GM21786 (cell line): ENCODE measurements around the gene SACM1L.

Source experiments
- ATAC-seq: cut with Tn5 transposase; IDR thresholded peaks from one replicate; pipeline ENCODE4 v1.9.1; 2021; ENCODE audit not compliant: unreplicated experiment

Gene SACM1L

DNA sequence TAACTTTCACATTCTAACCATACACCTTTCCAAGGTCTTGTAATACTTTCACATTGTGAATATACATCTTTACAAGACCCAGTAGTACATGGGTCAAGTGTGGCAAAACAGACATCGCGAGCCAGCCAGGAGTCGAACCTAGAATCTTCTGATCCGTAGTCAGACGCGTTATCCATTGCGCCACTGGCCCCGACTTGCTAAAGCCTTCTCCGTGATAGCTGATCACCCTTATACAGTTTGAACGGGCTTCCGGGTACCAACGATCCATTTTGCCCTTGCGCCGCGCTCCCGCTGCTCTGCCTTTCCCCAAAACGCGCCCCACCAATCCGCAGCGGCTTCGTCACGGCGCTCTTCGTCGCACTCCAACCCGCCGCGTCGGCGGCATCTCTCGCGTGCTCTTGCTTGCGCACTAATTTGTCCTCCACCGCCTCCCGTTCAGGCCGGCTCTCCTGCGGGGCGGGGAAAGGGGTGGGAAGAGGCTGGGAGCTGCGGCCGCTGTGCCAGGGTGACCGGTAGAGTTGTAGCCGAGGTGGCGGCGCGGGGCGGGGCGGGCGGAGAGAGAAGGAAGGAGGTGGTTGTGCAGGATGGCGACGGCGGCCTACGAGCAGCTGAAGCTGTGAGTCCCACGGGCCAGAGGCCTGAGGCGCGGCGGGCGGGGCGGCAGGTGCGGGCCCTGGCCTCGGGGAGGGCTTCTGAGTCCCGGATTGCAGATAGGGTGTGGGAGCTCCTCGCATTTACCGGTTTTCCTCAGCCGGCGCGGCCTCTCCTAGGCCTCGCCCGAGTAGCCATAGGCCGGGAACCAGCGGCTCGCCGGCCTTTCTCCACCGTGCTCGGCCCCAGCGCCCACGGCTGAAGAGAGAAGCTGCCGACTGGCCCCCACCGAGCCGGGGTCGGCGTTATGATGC is at the start of gene SACM1L:
TSS of gene SACM1L (plus strand) at position 515 of the 905 bp plus-strand sequence. CDS start at position 585, 70 bp downstream.
- peak; percentile 83 for ATAC-seq

GRCh38 chr3:45640091-45640507 is 49.1 kb upstream of the SACM1L start:
- ATAC-seq = no peak

DNA sequence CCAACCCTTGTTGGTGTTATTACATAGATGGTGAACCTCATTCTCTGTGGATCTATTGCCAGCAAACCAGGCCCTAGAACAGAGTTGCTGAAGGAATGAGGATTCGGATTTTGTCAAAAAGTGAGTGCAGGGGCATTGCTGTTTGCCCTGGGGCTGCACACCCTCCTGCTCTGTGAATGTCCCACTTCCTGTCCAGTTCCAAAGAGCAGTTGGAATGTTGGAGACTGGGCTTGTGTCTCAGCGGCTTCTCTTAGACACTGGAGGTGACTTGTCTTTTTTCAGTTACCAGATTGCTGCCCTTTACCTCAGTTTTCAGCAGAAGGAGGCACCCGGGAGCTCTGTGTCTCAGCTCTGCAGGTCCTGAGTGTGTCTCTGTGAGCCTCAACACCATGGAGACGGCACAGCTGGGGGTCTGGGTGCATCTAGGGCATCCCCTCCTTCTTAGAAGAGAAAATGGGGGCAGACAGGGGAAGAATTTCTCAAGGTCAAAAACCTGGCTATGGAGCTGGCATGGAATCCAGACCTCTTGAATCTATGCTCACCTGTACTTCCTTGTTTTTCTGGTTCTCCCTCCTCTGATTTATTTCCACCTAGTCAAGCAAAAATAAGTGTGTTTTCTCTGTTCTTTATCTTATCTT is 48.4 kb upstream of the SACM1L start:
- no peak for ATAC-seq

GRCh38 chr3:45641756-45642155 is 47.4 kb upstream of the SACM1L start:
- no peak for ATAC-seq

DNA sequence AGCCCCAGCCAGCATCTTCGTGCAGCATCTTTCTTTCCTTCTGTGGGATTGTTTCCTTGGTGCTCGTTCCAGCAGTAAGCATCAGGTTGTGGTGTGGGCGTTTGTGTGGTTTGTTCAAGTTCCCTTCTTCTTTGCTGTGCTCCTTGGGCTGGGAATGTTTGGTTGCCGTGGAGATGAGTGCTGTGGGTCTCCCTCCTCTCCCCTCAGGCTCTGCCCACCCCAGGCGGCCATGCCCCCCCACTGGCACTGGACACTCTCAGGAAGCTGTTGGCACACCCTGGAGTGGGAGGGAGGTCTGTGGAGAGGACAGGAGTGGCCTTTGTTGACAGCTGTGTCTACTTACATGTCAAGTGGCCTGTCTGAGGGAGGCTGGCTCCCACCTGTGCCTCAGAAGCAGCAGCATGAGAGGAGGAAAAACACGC is 46.5 kb upstream of the SACM1L start:
- ATAC-seq = no peak

GRCh38 chr3:45644063-45644790 is 45.0 kb upstream of the SACM1L start:
- ATAC-seq = no peak

- ATAC-seq = no peak
Measured at GRCh38 chr3:45644791-45645201, 44.4 kb upstream of the SACM1L start.

- ATAC-seq = no peak
Measured at GRCh38 chr3:45646051-45646585, 43.1 kb upstream of the SACM1L start.

GRCh38 chr3:45647148-45647619 is 42.0 kb upstream of the SACM1L start:
- ATAC-seq = no peak

- ATAC-seq = no peak
Measured at GRCh38 chr3:45653205-45653604, 36.0 kb upstream of the SACM1L start.

DNA sequence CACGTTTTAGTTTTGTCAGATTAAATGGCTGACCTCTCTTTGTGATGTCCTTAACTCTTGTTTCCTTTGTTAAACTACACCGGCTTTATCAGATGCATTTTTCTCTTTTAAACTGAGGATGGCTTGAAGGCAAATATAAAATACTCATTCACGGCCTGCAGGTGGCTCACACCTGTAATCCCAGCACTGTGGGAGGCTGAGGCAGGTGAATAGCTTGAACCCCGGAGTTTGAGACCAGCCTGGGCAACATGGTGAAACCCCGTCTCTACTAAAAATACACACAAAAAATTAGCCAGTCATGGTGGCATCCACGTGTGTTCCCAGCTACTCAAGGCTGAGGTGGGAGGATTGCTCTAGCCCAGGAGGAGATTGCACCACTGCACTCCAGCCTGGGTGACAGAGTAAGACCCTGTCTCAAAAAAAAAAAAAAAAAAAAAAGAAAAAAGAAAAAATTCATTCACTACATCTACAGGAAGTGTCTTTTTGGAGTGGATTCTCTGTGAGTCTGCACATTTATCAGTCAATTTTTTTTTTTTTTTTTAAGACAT is 34.7 kb upstream of the SACM1L start:
- no peak for ATAC-seq

- ATAC-seq = no peak
Measured at GRCh38 chr3:45655906-45656305, 33.3 kb upstream of the SACM1L start.

DNA sequence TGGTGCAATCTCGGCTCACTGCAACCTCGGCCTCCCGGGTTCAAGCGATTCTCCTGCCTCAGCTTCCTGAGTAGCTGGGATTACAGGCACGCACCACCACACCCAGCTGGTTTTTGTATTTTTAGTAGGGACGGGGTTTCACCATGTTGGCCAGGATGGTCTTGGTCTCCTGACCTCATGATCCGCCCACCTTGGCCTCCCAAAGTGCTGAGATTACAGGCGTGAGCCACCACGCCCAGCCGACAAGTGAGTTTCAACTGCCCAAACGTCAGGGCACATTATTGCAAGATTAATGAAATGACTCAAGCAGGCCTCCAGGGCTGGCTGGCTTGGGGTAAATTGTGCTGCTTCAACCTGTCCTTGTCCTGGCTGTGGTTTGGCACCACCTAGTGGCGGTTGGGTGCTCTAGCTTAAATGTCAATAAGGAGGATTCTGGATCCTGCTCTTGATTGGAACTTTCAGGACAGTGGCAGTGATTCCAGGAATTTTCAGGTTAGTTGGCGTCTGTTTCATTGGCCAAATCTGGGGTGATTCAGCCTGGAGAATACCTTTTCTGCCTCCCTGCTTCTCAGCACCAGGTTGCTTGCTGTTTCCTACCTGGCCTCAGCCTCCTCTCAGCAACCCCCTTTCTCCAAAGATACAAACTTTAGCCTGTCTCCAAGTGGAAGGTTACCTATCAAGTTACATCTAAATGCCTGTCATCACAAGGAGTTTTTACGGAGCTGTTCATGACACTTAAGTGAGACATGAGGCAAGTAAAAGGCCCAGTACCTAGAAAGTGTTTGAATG is 32.4 kb upstream of the SACM1L start:
- peak; percentile 50 for ATAC-seq

GRCh38 chr3:45657853-45658252 is 31.3 kb upstream of the SACM1L start:
- ATAC-seq = peak; percentile 70

DNA sequence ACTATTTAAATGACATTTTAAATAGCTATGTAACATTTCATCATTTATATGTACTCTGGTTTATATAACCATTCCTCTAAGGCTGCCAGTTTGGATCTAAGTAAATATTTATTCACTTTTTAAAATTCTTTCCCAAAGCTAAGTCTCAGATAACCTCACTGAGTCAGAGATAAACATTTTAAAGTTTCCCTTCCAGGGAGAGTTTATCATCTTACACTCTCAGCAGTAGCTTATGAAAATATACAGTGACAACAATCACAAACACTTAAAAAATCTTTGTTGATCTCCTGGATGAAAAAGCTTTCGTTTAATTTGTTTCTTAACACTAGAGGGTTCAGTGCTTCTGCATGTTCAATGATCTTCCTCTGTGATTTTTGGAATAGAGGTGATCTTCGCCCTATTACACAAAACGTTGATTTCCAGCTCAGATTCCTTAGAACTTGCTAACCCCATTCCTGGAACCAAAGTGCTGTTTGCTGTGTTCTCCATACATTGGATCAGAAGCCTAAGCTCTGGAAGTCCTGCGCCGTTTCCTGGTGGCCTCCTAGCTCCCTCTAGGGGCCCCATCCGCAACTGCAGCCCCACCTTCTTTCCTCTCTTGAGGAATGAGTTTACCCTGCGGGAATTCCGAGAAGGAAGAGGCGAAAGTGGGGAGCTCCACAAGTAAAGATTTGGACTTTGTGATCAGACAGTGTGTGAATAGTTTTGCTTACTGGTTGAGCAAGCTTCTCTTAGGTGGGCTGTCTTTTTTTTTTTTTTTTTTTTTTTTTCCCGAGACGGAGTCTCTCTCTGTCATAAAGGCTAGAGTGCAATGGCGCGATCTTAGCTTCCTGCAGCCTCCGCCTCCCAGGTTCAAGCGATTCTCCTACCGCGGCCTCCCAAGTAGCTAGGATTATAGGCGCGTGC is 29.3 kb upstream of the SACM1L start:
- ATAC-seq = no peak

DNA sequence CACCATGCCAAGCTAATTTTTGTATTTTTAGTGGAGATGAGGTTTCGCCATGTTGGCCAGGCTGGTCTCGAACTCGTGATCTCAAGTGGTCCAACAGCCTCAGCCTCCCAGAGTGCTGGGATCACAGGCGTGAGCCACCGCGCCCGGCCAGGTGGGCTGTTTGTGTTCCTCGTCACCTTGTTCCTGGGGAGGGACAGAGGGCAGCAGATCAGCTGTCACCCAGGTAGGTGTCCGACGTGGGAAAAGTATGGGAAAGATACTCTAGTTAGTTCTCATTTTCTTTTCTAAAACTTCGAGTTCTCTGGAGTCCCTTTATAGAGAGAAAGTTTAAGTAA is 28.7 kb upstream of the SACM1L start:
- no peak for ATAC-seq

GRCh38 chr3:45664578-45664977 is 24.6 kb upstream of the SACM1L start:
- peak; percentile 90 for ATAC-seq

- ATAC-seq = no peak
Measured at GRCh38 chr3:45665101-45665572, 24.1 kb upstream of the SACM1L start.
